Neural crest cell (in vitro differentiated cells): ENCODE data around the gene HERC6. TPM values are rescaled to one million over a fixed set of nuclear protein-coding genes. Genes with fewer than 3 reads are reported as not detected.
"Not testable (repeated sequence)": the region's sequence is repeated elsewhere in the genome, so short reads cannot be mapped to it uniquely, and the experiment has no call there.

Experiments used
- DNase-seq: peaks from one replicate; pipeline ENCODE4 v3.0.0; 2021; ENCODE audit warnings: low read depth, mixed read lengths, low spot score
- H3K27ac Mint-ChIP-seq: one replicate; pipeline ENCODE4 v1.8.0; 2021; ENCODE audit warnings: mild to moderate bottlenecking, mixed read lengths; ENCODE audit not compliant: unreplicated experiment
- H3K27me3 Mint-ChIP-seq: 2 replicates; pipeline ENCODE4 v1.8.0; 2021; ENCODE audit warnings: low read depth, mild to moderate bottlenecking, mixed read lengths
- H3K36me3 Mint-ChIP-seq: 2 replicates; pipeline ENCODE4 v1.8.0; 2021; ENCODE audit warnings: low read depth, mild to moderate bottlenecking, mixed read lengths
- H3K4me1 Mint-ChIP-seq: 2 replicates; pipeline ENCODE4 v1.8.0; 2021; ENCODE audit warnings: mixed read lengths
- H3K4me3 Mint-ChIP-seq: one replicate; pipeline ENCODE4 v1.8.0; 2021; ENCODE audit warnings: mild to moderate bottlenecking, mixed read lengths
- H3K9me3 Mint-ChIP-seq: 2 replicates; pipeline ENCODE4 v1.8.0; 2021; ENCODE audit warnings: mixed read lengths
- CTCF ChIP-seq: fragments of 200-600 bp; sonication (generic); conservative IDR thresholded peaks from 2 replicates; pipeline ENCODE4 v1.5.0; 2021; ENCODE audit warnings: antibody characterized with exemption, mild to moderate bottlenecking
- total RNA-seq: library from RNA; stranded (reverse); gene quantifications from 2 replicates; pipeline ENCODE4 v1.2.1, GENCODE V29; 2021

Gene HERC6
- total RNA-seq, 1 donor from 2014 or later = 0.93 TPM

GRCh38 chr4:88435987-88436693, 57.5 kb downstream of the HERC6 start:
- no peak for DNase-seq
- Mint-ChIP-seq H3K4me3 (no peak overlapping the region), H3K27me3 (no peaks in the 10 kb centered on the region), H3K36me3 (peaks cover 3% of the 10 kb centered on the region), H3K9me3 (peaks cover 6% of the 10 kb centered on the region), H3K27ac (no peak overlapping the region), H3K4me1 (peaks cover 18% of the 10 kb centered on the region)
- TF ChIP-seq CTCF = no peak

- not testable (repeated sequence) for H3K27me3 Mint-ChIP-seq, H3K4me3 Mint-ChIP-seq, H3K27ac Mint-ChIP-seq, H3K36me3 Mint-ChIP-seq, DNase-seq
- Mint-ChIP-seq H3K9me3 (peaks cover 11% of the 10 kb centered on the region), H3K4me1 (peaks cover 18% of the 10 kb centered on the region)
Observed at GRCh38 chr4:88437873-88438272, 59.2 kb downstream of the HERC6 start.

GRCh38 chr4:88439161-88439760, 60.6 kb downstream of the HERC6 start:
- no peak for TF ChIP-seq CTCF
- DNase-seq = no peak
- Mint-ChIP-seq H3K4me1 (peaks cover 18% of the 10 kb centered on the region), H3K9me3 (peaks cover 7% of the 10 kb centered on the region), H3K4me3 (no peak overlapping the region), H3K27ac (no peak overlapping the region), H3K27me3 (no peaks in the 10 kb centered on the region), H3K36me3 (peaks cover 1% of the 10 kb centered on the region)

- Mint-ChIP-seq H3K4me3 (no peak overlapping the region), H3K4me1 (peaks cover 18% of the 10 kb centered on the region), H3K27me3 (no peaks in the 10 kb centered on the region), H3K9me3 (peaks cover 5% of the 10 kb centered on the region), H3K27ac (no peak overlapping the region), H3K36me3 (no peaks in the 10 kb centered on the region)
- TF ChIP-seq CTCF = no peak
- no peak for DNase-seq
Observed at GRCh38 chr4:88440146-88440545, 61.5 kb downstream of the HERC6 start.

- Mint-ChIP-seq H3K27me3 (no peaks in the 10 kb centered on the region), H3K36me3 (no peaks in the 10 kb centered on the region), H3K4me1 (peaks cover 18% of the 10 kb centered on the region), H3K4me3 (no peak overlapping the region), H3K9me3 (peaks cover 5% of the 10 kb centered on the region), H3K27ac (no peak overlapping the region)
- TF ChIP-seq CTCF = no peak
- DNase-seq = no peak
Observed at GRCh38 chr4:88441696-88442095, 63.0 kb downstream of the HERC6 start.

- Mint-ChIP-seq H3K36me3 (no peaks in the 10 kb centered on the region), H3K9me3 (peaks cover 5% of the 10 kb centered on the region), H3K4me3 (no peak overlapping the region), H3K4me1 (peaks cover 24% of the 10 kb centered on the region), H3K27me3 (no peaks in the 10 kb centered on the region), H3K27ac (no peak overlapping the region)
- TF ChIP-seq CTCF = no peak
- no peak for DNase-seq
Observed at GRCh38 chr4:88442689-88443191, 64.1 kb downstream of the HERC6 start.
